ENCODE data around the gene HEATR5B. TPM values are rescaled to one million over a fixed set of nuclear protein-coding genes. Genes with fewer than 3 reads are reported as not detected.

Gene HEATR5B
- total RNA-seq, 1 experiment from 2014 or later, result 13.1 TPM

DNA sequence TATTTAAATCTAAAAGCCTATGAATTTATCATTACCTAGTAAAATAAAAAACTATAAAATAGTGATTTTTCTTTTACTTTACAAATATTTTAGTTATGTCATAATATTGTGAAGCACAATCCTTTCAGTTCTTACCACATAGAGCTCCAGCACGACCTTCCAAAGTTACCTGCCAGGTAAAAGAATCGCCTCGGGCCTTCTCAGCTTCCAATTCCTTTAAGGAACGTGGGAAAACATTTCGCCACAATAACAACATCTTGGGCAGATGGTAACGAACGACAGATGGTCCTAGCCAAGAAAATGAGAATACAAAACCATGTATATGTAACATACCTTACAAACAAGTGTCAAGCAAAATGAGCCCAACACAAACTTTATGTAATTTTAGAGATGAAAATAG lies 23.7 kb downstream of the HEATR5B start:
- Mint-ChIP-seq H3K27me3 (ENCODE audit: unreplicated experiment) (no peaks in the 10 kb centered on the region), H3K4me1 (ENCODE audit: low read depth, unreplicated experiment) (no peaks in the 10 kb centered on the region)

DNA sequence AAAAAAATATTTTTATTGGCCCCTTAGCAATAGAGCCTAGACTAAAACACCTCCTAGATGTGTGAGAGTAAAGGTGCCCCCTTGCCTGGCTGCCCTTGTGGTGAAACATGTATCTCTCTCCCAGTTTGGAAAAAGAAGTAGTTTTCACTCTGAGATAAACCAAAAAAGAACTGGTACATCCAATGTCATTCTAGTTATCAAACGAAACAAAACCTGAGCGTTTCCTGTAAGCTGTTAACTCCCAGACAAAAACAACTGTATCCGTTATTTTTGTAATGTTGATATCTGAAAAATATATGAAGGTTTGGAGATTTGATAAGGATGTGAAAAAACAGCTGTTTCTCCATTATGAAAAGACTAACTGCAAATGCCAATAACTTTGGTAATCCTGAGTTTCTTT lies 24.3 kb downstream of the HEATR5B start:
- Mint-ChIP-seq H3K4me1 (ENCODE audit: low read depth, unreplicated experiment) (no peaks in the 10 kb centered on the region), H3K36me3 (ENCODE audit: insufficient read depth, unreplicated experiment) (peaks cover 17% of the 10 kb centered on the region), H3K27ac (ENCODE audit: unreplicated experiment) (no peak overlapping the region), H3K4me3 (ENCODE audit: low read depth, unreplicated experiment) (no peak overlapping the region), H3K9me3 (ENCODE audit: low read depth, unreplicated experiment) (no peaks in the 10 kb centered on the region), H3K27me3 (ENCODE audit: unreplicated experiment) (no peaks in the 10 kb centered on the region)
- CTCF ChIA-PET, result interaction anchor here (0.6 kb wide), 1 partner anchor 17 kb away, joined by 5 read pairs; no protein-coding TSS in a partner anchor
- TF ChIP-seq, protein P1, sequence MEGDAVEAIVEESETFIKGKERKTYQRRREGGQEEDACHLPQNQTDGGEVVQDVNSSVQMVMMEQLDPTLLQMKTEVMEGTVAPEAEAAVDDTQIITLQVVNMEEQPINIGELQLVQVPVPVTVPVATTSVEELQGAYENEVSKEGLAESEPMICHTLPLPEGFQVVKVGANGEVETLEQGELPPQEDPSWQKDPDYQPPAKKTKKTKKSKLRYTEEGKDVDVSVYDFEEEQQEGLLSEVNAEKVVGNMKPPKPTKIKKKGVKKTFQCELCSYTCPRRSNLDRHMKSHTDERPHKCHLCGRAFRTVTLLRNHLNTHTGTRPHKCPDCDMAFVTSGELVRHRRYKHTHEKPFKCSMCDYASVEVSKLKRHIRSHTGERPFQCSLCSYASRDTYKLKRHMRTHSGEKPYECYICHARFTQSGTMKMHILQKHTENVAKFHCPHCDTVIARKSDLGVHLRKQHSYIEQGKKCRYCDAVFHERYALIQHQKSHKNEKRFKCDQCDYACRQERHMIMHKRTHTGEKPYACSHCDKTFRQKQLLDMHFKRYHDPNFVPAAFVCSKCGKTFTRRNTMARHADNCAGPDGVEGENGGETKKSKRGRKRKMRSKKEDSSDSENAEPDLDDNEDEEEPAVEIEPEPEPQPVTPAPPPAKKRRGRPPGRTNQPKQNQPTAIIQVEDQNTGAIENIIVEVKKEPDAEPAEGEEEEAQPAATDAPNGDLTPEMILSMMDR (IDR thresholded peaks at IDR 0.05; ENCODE audit: unreplicated experiment), result no peak
- intact Hi-C loops (cut with micrococcal nuclease; ENCODE audit: unreplicated experiment), result no loop called here
- DNase-seq, result no peak
- BruUV-seq (replicated peaks), result no TSS peak

More for the DNA sequence above, 23.7 kb downstream of the HEATR5B start:
- TF ChIP-seq, protein P1 (IDR thresholded peaks at IDR 0.05; ENCODE audit: unreplicated experiment), result no peak
- no peak for DNase-seq
- Mint-ChIP-seq H3K27ac (ENCODE audit: unreplicated experiment) (no peak overlapping the region), H3K9me3 (ENCODE audit: low read depth, unreplicated experiment) (no peaks in the 10 kb centered on the region), H3K36me3 (ENCODE audit: insufficient read depth, unreplicated experiment) (peaks cover 18% of the 10 kb centered on the region), H3K4me3 (ENCODE audit: low read depth, unreplicated experiment) (no peak overlapping the region)
- intact Hi-C loops (cut with micrococcal nuclease; ENCODE audit: unreplicated experiment), result no loop called here
- CTCF ChIA-PET, result no interaction called here
- BruUV-seq (replicated peaks), result no TSS peak

DNA sequence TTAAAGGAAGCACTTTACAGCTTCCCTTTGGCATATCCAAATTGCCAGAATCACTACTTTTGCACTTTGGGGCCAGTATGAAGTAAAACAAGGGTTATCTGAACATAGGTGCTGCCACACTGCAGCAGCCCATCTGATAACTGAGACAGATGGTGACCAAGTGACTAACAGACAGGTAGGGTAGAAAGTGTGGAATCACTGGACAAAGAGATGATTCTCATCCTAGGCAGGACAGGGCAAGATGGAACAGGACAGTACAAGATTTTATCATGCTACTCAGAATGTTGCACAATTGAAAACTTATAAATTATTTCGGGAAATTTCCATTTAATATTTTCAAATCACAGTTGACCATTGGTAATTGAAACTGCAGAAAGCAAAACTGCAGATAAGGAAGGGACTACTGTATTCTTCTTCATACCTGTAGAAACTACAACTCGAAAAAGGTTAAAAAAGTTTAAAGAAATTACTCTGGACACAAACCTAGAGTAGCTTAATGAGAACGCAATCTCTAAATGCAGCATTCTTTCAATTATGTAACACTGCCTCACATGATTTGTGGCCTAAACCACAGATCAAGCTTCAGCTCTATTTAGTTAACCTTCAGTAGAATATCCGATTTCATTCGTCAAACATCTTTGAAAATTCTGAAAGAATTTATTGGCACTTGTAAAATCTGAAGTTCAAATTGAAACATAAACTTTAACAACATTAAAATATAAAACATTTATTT lies 31.4 kb downstream of the HEATR5B start:
- Mint-ChIP-seq H3K27ac (ENCODE audit: unreplicated experiment) (no peak overlapping the region), H3K4me1 (ENCODE audit: low read depth, unreplicated experiment) (no peaks in the 10 kb centered on the region), H3K9me3 (ENCODE audit: low read depth, unreplicated experiment) (no peaks in the 10 kb centered on the region), H3K27me3 (ENCODE audit: unreplicated experiment) (no peaks in the 10 kb centered on the region), H3K36me3 (ENCODE audit: insufficient read depth, unreplicated experiment) (peaks cover 4% of the 10 kb centered on the region), H3K4me3 (ENCODE audit: low read depth, unreplicated experiment) (no peak overlapping the region)
- intact Hi-C loops (cut with micrococcal nuclease; ENCODE audit: unreplicated experiment), result no loop called here
- BruUV-seq (replicated peaks), result no TSS peak
- CTCF ChIA-PET, result no interaction called here
- no peak for DNase-seq
- TF ChIP-seq, protein P1 (IDR thresholded peaks at IDR 0.05; ENCODE audit: unreplicated experiment), result no peak

DNA sequence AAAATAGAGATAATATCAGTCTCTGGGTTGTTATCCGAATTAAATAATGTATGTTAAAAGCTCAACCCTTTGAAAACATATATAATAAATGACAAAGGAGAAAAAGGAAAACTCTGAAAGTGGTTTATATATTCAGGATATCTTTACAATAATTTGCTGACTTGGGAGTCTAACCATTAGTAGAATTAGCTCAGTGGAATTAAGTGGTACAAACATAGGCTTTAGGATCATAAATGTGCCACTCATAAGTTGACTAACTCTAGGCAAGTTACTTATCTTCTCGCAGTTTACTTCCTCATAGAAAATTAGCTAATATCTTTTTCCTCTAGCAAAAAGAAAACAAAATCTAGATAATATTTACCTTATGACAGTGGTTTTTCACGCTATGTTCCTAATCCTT lies 44.6 kb downstream of the HEATR5B start:
- BruUV-seq (replicated peaks), result no TSS peak
- Mint-ChIP-seq H3K4me3 (ENCODE audit: low read depth, unreplicated experiment) (no peak overlapping the region), H3K27me3 (ENCODE audit: unreplicated experiment) (no peaks in the 10 kb centered on the region), H3K27ac (ENCODE audit: unreplicated experiment) (no peak overlapping the region), H3K36me3 (ENCODE audit: insufficient read depth, unreplicated experiment) (no peaks in the 10 kb centered on the region), H3K9me3 (ENCODE audit: low read depth, unreplicated experiment) (no peaks in the 10 kb centered on the region), H3K4me1 (ENCODE audit: low read depth, unreplicated experiment) (no peaks in the 10 kb centered on the region)
- TF ChIP-seq, protein P1 (IDR thresholded peaks at IDR 0.05; ENCODE audit: unreplicated experiment), result no peak
- intact Hi-C loops (cut with micrococcal nuclease; ENCODE audit: unreplicated experiment), result no loop called here
- no peak for DNase-seq
- CTCF ChIA-PET, result interaction anchor here (0.6 kb wide), 1 partner anchor 1911 kb away, joined by 3 read pairs; no protein-coding TSS in a partner anchor

Measured in Calu3 (cell line).